HG02884 (cell line): Measurements from ENCODE around the gene OSBPL9.
"Not testable (repeated sequence)": the region's sequence is repeated elsewhere in the genome, so short reads cannot be mapped to it uniquely, and the experiment has no call there.

Source experiments
- ATAC-seq: cut with Tn5 transposase; IDR thresholded peaks from one replicate; pipeline ENCODE4 v1.9.1; 2021; ENCODE audit warnings: mild to moderate bottlenecking, moderate library complexity; ENCODE audit not compliant: unreplicated experiment

Gene OSBPL9

GRCh38 chr1:51636191-51636590 lies 19.3 kb downstream of the OSBPL9 start:
- no peak for ATAC-seq

GRCh38 chr1:51636764-51637522 lies 20.1 kb downstream of the OSBPL9 start:
- no peak for ATAC-seq

GRCh38 chr1:51638350-51638749 lies 21.5 kb downstream of the OSBPL9 start:
- ATAC-seq: no peak

GRCh38 chr1:51639694-51640093 lies 22.8 kb downstream of the OSBPL9 start:
- no peak for ATAC-seq

- ATAC-seq: no peak
Observed at GRCh38 chr1:51641096-51641495, 24.2 kb downstream of the OSBPL9 start.

GRCh38 chr1:51642739-51643142 lies 25.8 kb downstream of the OSBPL9 start:
- ATAC-seq: no peak

GRCh38 chr1:51643362-51643761 lies 26.5 kb downstream of the OSBPL9 start:
- no peak for ATAC-seq

GRCh38 chr1:51644020-51644419 lies 27.1 kb downstream of the OSBPL9 start:
- ATAC-seq: no peak

- ATAC-seq: no peak
Observed at GRCh38 chr1:51644533-51645197, 27.8 kb downstream of the OSBPL9 start.

- ATAC-seq: not testable (repeated sequence)
Observed at GRCh38 chr1:51646592-51646991, 29.7 kb downstream of the OSBPL9 start.

GRCh38 chr1:51648180-51649109 lies 31.6 kb downstream of the OSBPL9 start:
- no peak for ATAC-seq

GRCh38 chr1:51649593-51650091 lies 32.8 kb downstream of the OSBPL9 start:
- no peak for ATAC-seq

GRCh38 chr1:51650198-51650597 lies 33.3 kb downstream of the OSBPL9 start:
- no peak for ATAC-seq

- no peak for ATAC-seq
Observed at GRCh38 chr1:51651552-51651942, 34.7 kb downstream of the OSBPL9 start.

- ATAC-seq: no peak
Observed at GRCh38 chr1:51652599-51652998, 35.7 kb downstream of the OSBPL9 start.

GRCh38 chr1:51653127-51653526 lies 36.2 kb downstream of the OSBPL9 start:
- no peak for ATAC-seq

- no peak for ATAC-seq
Observed at GRCh38 chr1:51654000-51654399, 37.1 kb downstream of the OSBPL9 start.

GRCh38 chr1:51656374-51656773 lies 39.5 kb downstream of the OSBPL9 start:
- ATAC-seq: no peak

GRCh38 chr1:51660580-51660979 lies 43.7 kb downstream of the OSBPL9 start:
- ATAC-seq: no peak

- no peak for ATAC-seq
Observed at GRCh38 chr1:51661081-51661518, 44.2 kb downstream of the OSBPL9 start.

GRCh38 chr1:51663105-51663504 lies 46.2 kb downstream of the OSBPL9 start:
- ATAC-seq: no peak
